H1 (cell line): ENCODE data around the gene COX7A1. TPM values are rescaled to one million over a fixed set of nuclear protein-coding genes. Genes with fewer than 3 reads are reported as not detected.

ENCODE experiments used
- CHD2 ChIP-seq: IDR thresholded peaks from 2 replicates; pipeline ENCODE4 v1.6.1; 2012; ENCODE audit warnings: low read length, improper control_type of control experiment
- CREB1 ChIP-seq: IDR thresholded peaks from 2 replicates; pipeline ENCODE4 v1.6.1; 2012; ENCODE audit warnings: inconsistent platforms
- NANOG ChIP-seq: IDR thresholded peaks from 2 replicates; pipeline ENCODE4 v1.6.1; 2011; ENCODE audit warnings: low read length, low read depth, mild to moderate bottlenecking, inconsistent platforms; ENCODE audit not compliant: insufficient read depth, poor library complexity, severe bottlenecking
- SIRT6 ChIP-seq: IDR thresholded peaks from one replicate; pipeline ENCODE4 v1.7.1; 2012; ENCODE audit warnings: low read length, inconsistent platforms
- SUZ12 ChIP-seq: fragments of 200-600 bp; sonication (generic); IDR thresholded peaks from 2 replicates; pipeline ENCODE4 v1.6.1; 2012; ENCODE audit warnings: mild to moderate bottlenecking, inconsistent platforms, low read length, moderate library complexity, mixed read lengths
- TEAD4 ChIP-seq: IDR thresholded peaks from 2 replicates; pipeline ENCODE4 v1.6.1; 2012; ENCODE audit warnings: low read depth, low read length, inconsistent platforms, mixed read lengths
- polyA plus RNA-seq, 7 experiments: library from polyadenylated mRNA; depleted of rRNA in 3 of 7; stranded (reverse) in 5 of 7; unstranded in 2 of 7; fragments of >200 nt in 5 of 7; fragments of 200-250 nt in 2 of 7; gene quantifications; 1 replicate in 5 of 7; 2 replicates in 1 of 7; 4 replicates in 1 of 7; pipeline versions ENCODE4 v1.2.1 to v1.2.3, GENCODE V29; 2011 to 2013; ENCODE audit warnings: missing spikeins in 2 of 7, mixed read lengths in 2 of 7
- total RNA-seq: library from RNA; stranded (reverse); fragmentation: NEBNext Ultra II Directional; extraction: Animal tissue kit (Norgen Biotek cat#: 25700); gene quantifications from 2 replicates; pipeline ENCODE4 v1.2.1, GENCODE V29; 2021

Gene COX7A1
- total and polyA plus RNA-seq, 2 of the 8 experiments (the other 6 are each of a cell fraction or from before 2014, with no cell fraction given) = 0.60 TPM

DNA sequence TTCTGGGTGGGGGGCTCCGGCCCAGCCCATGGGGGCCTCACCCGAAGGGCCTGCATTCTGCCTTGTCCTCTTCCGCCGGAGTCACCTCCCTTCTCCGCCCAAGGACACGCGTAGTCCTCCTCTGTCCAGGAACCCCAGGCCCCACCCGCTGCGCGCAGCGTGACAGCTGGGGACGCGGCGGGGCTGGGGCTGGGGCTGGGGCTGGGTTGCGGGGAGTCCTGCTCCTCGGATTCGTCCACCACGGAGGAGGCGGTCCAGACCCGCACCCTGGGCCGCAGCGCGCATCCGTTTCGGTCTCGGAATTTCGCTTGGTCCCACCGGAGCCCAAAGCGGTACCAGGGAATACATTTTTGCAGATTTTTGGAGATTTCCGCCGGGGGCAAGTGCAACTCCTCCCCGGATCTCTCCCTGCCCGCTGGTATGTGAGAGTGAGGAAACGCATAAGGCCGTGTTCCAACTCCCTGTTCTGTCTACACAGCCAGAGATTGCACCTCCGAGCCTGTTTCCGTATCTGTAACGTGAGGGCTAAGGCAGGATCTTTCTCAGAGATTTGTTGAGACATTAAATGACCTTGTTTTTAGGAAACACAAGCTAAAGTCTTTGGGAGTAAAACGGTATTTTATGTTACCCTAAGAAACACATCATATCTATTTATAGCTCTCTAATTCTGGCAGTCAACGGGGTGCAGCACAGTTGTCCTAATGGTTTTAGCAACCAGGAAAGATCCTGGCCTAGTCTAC, at the start of gene COX7A1 (continued):
- TF ChIP-seq SUZ12 (no peak), CHD2 (no peak), NANOG (no peak), SIRT6 (no peak), TEAD4 (no peak), CREB1 (no peak)
- TF ChIP-seq, all 59 proteins: peak for 0
